HepG2 (cell line): Measurements from ENCODE around the gene CFL1. TPM values are rescaled to one million over a fixed set of nuclear protein-coding genes. Genes with fewer than 3 reads are reported as not detected.

ENCODE experiments used
- FIP1L1 ChIP-seq: fragments of 200-400 bp; formaldehyde crosslinking; IDR thresholded peaks from 2 replicates; pipeline ENCODE4 v1.6.1; 2018; ENCODE audit warnings: low read depth, mild to moderate bottlenecking, low read length, moderate library complexity, borderline replicate concordance; ENCODE audit not compliant: insufficient read depth
- FOXO1 ChIP-seq: sonication (generic); formaldehyde crosslinking; IDR thresholded peaks from 2 replicates; pipeline ENCODE4 v1.4.0; 2020; ENCODE audit warnings: missing genetic modification reagents
- GPBP1L1 ChIP-seq: sonication (generic); formaldehyde crosslinking; IDR thresholded peaks from 2 replicates; pipeline ENCODE4 v1.5.0; 2020; ENCODE audit warnings: mild to moderate bottlenecking, missing genetic modification reagents
- KMT2B ChIP-seq: IDR thresholded peaks from 2 replicates; pipeline ENCODE4 v1.6.1; 2016; ENCODE audit warnings: missing genetic modification reagents, missing compliant biosample characterization
- MAFG ChIP-seq: sonication (generic); formaldehyde crosslinking; IDR thresholded peaks from 2 replicates; pipeline ENCODE4 v1.5.1; 2020; ENCODE audit warnings: mild to moderate bottlenecking, missing genetic modification reagents
- RXRB ChIP-seq: IDR thresholded peaks from 2 replicates; pipeline ENCODE4 v1.6.1; 2016; ENCODE audit warnings: borderline replicate concordance, missing genetic modification reagents, missing compliant biosample characterization
- USF2 ChIP-seq, 2 experiments: sonication (generic) in 1 of 2; formaldehyde crosslinking in 1 of 2; IDR thresholded peaks; 2 replicates each; pipeline versions ENCODE4 v1.5.1 to v1.6.1; 2011 to 2020; ENCODE audit warnings: borderline replicate concordance in 1 of 2, low read depth in 1 of 2, low read length in 1 of 2, mild to moderate bottlenecking in 1 of 2, missing genetic modification reagents in 1 of 2, moderate library complexity in 1 of 2
- YEATS4 ChIP-seq: sonication (generic); formaldehyde crosslinking; IDR thresholded peaks from 2 replicates; pipeline ENCODE4 v1.4.0; 2020; ENCODE audit warnings: missing genetic modification reagents, borderline replicate concordance
- ZBTB7B ChIP-seq: sonication (generic); formaldehyde crosslinking; IDR thresholded peaks from 2 replicates; pipeline ENCODE4 v1.4.0; 2020; ENCODE audit warnings: missing genetic modification reagents
- ZNF407 ChIP-seq: sonication (generic); formaldehyde crosslinking; IDR thresholded peaks from one replicate; pipeline ENCODE4 v1.5.1; 2020; ENCODE audit warnings: mild to moderate bottlenecking, missing genetic modification reagents; ENCODE audit errors: not compliant biosample characterization
- ZNF512B ChIP-seq: sonication (generic); formaldehyde crosslinking; IDR thresholded peaks from 2 replicates; pipeline ENCODE4 v1.5.1; 2020; ENCODE audit warnings: missing genetic modification reagents, mild to moderate bottlenecking, borderline replicate concordance
- ZSCAN9 ChIP-seq: IDR thresholded peaks from 2 replicates; pipeline ENCODE4 v1.6.1; 2016; ENCODE audit warnings: borderline replicate concordance
- polyA plus RNA-seq, 8 experiments: library from polyadenylated mRNA; depleted of rRNA in 3 of 8; stranded (reverse) in 7 of 8; unstranded in 1 of 8; fragments of >200 nt; fragmentation: Illumina TruSeq in 4 of 8; extraction: Trizol in 4 of 8; gene quantifications; 2 replicates each; pipeline versions ENCODE4 v1.2.1 to v1.2.3, GENCODE V29; 2011 to 2016; ENCODE audit warnings: low read depth in 4 of 8, missing spikeins in 1 of 8, mixed read lengths in 1 of 8; ENCODE audit not compliant: insufficient read depth in 1 of 8
- total RNA-seq, 5 experiments: library from RNA; depleted of rRNA; stranded (reverse); fragments of >200 nt; fragmentation: Illumina TruSeq; extraction: Trizol; gene quantifications; 2 replicates each; pipeline ENCODE4 v1.2.3, GENCODE V29; 2016; ENCODE audit warnings: low read depth in 1 of 5

CFL1 gene
- total and polyA plus RNA-seq, 2 of the 13 experiments (the other 11 are each of a cell fraction or from before 2014, with no cell fraction given): 379 to 383 TPM

- no peak for TF ChIP-seq GPBP1L1 (CRISPR knock-in tag)
- TF ChIP-seq ZBTB7B (CRISPR knock-in tag): peak; percentile 85; the same call in 1 of the 2 replicates
- TF ChIP-seq YEATS4 (CRISPR knock-in tag): peak; percentile 70; the same call in 1 of the 2 replicates
- TF ChIP-seq KMT2B: peak; percentile 57; the same call in 1 of the 2 replicates
- TF ChIP-seq MAFG: no peak
- peak; percentile 82; the same call in 1 of the 2 replicates for TF ChIP-seq ZSCAN9 (CRISPR knock-in tag)
- TF ChIP-seq ZNF407 (CRISPR knock-in tag): no peak
- no peak for TF ChIP-seq ZNF512B (CRISPR knock-in tag)
- peak; percentile 71 for TF ChIP-seq RXRB (CRISPR knock-in tag)
- no peak for TF ChIP-seq FIP1L1
- no peak for TF ChIP-seq FOXO1 (CRISPR knock-in tag)
- no peak for TF ChIP-seq USF2 (IDR thresholded peaks at IDR 0.05; ENCODE audit: low read depth, low read length)
- TF ChIP-seq USF2 (CRISPR knock-in tag; IDR thresholded peaks at IDR 0.05; ENCODE audit: borderline replicate concordance): peak; percentile 47; the same call in 1 of the 2 replicates
Observed at GRCh38 chr11:65860278-65861164, 2.5 kb upstream of the CFL1 start, which contains the start of gene MUS81 (continued).
